HL-60/S4 (cell line): ENCODE data around the gene CACNA2D1.

Experiments
- in situ Hi-C: fragments of 300-500 bp; cut with MboI; formaldehyde crosslinking; loops from 2 replicates; pipeline ENCODE4 v1.14.3; 2022; ENCODE audit warnings: low sequenced_read_pairs

The CACNA2D1 gene

DNA sequence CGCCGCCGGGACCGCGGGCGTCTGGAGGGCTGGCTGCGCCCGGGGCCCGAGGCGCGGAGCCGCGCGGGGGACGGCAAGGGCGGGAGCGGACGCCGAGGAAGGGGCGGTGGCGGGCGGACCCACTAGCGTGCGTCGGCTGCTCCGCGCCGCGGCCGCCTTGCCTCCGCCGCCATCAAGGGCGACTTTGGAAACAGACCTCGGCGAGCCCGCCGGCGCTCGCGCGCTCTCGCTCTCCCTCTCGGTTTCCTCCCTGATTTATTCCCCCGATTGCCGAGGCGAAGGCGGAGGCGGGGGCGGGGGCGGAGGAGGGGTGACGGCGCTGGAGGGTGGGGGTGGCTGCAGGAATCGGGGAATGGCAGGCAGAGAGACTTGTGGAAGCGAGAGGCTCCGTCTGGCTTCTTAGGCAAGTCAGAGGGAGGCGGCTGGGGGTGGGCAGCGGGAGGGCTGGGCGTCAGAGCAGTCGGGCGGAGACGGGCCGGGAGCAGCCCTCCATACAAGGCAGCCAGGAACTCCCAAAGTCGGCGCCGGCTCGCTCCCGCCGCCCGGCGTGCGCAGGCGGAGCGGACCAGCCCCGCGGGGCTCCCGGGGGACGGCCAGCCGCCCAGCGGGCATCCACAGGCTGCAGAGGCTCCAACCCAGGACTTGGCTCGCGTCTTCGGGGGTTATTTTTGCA, at the start of gene CACNA2D1:
Gene CACNA2D1, minus strand, starts transcription at position 231 of the 673 bp plus-strand sequence.
- in situ Hi-C loops, result no loop called here

DNA sequence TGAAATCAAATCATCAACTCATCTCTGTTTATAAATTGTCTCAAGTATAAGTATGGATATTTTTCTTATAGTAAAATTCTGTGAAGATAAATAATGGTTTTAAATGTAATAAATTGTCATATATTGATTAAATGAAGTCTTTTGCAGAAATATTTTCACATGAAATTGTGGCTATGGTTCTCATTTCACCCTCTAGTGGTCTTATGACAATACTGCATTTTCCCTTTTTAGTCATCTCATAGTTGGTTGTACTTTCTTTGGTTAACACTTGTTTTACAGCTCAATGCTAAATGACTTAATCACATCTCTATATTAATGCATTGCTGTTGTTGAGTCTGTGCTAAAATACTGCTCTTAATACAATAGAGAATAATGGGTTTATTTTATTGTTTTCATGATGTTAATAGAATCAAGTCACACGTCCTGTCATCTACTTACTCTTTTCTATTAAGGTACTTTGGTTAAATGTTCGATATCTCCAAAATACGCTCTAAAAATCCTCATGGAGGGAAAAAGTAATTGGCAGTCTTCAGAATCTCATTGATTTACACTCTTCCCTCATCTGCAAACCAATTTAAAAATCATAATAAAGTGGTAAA, 38.0 kb upstream of the CACNA2D1 start:
- in situ Hi-C loops, result no loop called here

DNA sequence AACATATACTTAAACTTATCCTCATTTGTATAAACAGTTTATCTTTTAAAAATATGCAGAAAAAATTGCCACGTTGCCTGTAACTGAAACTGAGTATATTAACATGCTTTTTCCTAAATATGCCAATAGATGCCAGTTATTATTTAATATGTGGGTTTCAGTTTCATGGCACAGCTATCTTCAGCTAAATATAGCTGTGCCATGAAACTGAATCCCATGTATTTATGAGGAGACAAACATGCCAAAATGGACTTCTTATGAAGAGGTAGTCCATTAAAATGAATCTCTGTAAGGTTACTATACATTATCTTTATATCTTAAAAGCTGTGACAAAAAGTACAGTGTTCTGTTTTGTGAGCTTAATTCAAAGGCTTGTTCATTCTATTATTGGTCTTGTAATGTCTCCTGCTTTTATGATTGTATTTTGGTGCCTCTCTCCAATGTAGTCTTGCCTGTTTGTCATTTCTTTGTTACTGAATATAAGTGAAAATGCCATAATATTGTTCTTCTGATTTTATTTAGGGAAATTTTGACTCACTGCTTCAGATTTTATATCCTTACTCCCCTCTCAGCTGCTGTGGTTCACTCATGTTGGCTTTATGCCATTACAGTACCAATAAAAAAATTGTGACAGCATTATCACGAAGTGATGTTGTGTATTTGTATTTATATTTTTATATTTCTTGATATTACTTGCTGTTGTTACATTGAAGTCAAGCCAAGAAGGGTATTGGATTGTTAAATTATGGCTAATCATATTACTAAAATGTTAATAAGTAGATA, 34.3 kb upstream of the CACNA2D1 start:
- in situ Hi-C loops, result no loop called here

DNA sequence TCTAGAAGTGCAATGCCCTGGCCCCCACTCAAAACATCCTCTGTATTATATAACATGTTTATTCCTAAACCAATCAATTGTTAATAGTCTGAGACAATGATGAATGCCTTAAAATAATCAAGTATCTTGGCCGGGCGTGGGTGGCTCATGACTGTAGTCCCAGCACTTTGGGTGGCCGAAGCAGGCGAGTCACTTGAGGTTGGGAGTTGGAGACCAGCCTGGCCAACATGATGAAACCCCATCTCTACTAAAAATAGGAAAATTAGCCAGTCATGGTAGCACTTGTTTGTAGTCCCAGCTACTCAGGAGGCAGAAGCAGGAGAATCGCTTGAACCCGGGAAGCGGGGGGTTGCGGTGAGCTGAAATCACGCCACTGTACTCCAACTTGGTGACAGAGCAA, 29.4 kb upstream of the CACNA2D1 start:
- in situ Hi-C loops, result no loop called here

DNA sequence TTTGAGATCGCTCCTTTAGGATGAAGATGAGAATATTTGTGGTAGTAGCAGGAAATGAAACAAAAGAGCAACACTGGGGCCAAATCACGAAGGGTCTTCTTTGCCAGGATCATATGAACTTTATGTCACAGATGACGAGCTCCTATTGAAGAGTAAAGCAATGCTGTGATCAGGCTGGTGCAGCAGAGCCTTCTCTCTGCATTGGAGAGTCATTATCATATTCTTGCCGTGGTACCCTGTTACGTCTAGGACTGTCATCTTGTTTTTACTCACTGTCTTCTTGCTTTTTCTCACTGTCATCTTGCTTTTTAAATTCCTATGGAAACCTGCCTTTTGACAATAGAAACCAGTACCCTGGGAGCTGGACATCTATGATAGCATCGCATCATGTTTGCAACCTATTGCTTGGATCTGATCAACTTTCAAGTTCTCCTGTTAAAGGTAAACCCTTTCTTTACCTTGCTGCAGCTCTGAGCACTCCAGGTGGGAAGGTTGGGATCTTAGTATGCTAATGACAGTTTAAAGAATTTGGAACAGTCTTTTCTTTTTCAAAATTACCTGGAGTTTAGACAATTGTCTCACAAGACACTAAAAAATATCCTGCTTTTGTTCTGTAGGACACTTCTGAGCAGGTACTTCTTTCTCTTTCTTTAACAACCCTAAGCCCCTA, 27.9 kb upstream of the CACNA2D1 start:
- in situ Hi-C loops, result no loop called here

DNA sequence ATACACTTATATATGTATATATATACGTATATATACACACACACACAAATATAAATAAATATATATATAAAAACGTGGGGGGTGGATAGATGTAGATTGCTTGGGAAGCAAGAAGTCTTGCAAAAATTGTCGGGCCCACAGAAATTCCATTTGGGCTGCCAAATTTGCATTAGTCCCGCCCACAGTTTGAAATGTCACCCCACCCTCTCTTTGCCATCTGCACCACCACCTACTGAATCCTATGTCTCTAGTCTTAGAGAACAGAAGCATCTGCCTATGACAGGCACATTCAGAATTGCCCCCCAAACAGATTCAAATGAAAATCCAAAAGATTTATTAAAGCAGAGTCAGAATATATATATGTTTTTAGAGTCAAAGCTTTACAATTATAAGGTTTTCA, 25.6 kb upstream of the CACNA2D1 start:
- in situ Hi-C loops, result no loop called here

DNA sequence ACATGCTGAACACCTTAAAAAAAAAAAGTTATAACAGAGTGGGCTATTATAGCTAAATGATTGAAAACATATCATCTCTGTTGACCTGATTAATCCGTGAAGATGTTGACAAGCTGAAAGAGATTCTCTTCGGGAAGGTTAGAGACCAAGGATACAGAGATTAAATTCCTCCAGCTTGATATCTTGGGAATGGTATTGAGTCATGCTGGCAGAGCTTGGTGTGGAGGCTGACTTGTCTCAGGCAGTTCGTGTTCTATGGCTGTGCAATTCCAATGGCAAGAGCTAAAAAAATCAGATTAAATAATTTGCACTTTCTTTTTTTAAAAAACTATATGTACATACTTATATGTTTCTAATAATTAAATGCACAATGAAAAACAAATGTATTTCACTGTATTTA, 24.9 kb upstream of the CACNA2D1 start:
- in situ Hi-C loops, result no loop called here

DNA sequence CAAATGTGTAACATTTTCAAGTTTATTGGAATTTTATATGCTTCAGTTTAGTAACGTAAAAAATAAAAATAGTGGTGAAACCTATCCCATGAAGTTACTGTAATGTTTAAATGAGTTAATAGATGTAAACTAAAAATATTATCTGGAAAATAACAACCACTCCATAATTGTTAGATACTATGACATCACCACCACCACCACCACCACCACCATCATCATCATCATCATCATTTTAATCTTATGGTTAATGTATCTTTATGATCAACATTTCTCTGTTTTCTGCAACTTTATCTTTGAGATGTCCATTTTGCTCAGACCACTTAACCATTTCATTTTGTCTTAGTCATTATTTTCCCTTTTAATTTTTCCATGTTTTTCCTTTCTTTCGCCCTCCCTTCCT, 23.4 kb upstream of the CACNA2D1 start:
- in situ Hi-C loops, result no loop called here

DNA sequence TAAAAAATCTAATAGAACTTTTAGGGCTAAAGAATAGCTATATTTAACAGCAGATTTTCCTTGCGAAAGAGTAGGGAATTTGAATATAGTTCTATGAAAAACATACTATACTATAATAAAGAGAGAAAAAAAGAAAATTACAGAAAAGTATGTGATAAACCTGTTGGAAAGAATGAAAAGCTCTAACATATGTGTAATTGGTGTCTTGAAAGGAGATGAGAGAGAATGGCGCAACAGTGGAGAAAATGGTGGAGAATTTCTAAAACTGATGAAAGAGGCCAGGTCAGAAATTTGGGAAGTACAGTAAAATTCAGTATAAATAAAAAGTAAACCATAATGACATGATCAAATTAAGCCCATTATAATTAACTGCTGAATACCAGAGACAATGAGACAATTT, 20.8 kb upstream of the CACNA2D1 start:
- in situ Hi-C loops, result no loop called here

DNA sequence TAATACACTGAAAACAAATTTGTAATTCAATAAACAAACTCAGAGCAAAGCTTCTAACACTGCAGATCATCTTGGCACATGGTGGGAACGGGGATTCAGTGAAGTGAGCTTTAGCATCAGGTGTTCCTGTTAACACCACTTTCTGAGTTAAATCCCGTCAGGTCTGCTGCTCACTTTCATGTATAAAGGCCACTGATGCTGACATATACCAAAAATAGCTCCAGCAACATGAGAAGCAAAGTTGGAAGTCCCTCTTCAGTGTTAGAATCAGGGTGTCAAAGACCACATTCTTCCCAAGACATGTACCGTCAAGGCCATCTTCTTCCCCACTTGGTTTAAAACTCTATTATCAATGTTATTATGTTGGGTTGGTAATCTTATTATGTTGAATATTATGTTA, 11.7 kb upstream of the CACNA2D1 start:
- in situ Hi-C loops, result no loop called here

DNA sequence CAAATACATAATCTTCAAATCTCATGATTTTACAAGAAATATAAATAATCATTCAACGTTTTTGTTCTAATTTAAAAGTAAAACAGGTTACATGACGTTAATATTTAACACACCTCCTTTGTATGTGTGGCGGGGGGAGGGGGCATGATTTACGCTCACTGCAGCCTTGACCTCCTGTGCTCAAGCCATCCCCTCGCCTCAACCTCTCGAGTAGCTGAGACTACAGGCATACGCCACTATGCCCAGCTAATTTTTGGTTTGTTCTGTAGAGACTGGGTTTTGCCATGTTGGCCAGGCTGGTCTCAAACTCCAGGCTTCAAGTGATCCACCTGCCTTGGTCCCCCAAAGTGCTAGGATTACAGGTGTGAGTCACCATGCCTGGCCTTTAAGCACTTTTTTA, 7.2 kb upstream of the CACNA2D1 start:
- in situ Hi-C loops, result no loop called here

DNA sequence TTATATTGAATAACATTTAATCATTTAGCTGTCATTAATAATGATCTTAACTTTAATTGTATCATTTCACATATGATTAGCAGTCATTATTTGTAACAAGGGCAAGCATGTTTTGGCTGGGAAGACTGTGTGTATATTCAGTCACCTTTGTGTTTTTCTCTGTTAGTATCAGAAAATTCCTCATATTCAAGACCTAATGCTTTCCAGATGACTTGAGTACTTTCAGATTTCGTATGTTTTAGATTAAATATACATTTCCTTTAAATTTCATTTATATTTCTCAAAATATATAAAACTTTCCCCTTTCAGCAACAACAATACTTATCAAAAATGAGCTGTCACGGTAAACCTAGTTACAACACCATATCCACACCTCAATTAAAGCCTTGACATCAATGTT, 6.3 kb upstream of the CACNA2D1 start:
- in situ Hi-C loops, result no loop called here

DNA sequence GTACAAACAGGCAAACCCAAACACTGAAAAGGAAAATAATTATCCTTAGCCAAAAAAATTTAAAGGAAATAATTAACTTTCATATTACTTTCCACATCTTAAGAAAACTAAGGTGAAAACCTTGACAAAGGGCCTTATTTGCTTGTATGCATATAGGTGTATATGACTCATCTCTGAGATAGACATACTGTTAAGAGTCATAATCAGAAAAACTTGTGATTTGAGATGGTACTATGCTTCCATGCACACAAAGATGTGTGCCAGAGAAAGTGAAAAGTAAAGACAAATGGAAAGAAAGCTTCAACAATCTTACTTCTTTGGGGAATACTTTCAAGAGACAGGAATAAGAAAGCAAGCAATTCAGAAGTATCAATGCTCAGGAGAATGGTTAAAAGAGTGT, 3.3 kb upstream of the CACNA2D1 start:
- in situ Hi-C loops, result no loop called here

DNA sequence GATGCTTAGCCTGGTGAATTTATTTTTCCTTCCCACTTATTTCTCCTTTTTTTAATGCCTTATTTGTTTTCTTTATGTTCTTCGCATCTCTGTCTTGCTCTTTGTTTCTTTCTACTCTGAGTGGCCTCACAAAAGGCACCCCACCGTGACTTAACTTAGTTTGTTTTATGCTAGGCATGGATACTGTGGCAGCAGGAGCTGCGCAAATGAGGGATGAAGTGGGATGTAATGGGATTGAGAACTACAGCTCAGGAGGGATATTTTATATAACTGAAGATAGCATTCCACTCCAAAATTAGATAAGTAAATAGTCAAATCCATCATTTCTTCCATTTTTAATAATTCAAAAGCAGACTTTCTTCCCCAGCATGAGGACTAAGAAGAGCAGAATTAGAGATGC, 1.7 kb upstream of the CACNA2D1 start:
- in situ Hi-C loops, result no loop called here

DNA sequence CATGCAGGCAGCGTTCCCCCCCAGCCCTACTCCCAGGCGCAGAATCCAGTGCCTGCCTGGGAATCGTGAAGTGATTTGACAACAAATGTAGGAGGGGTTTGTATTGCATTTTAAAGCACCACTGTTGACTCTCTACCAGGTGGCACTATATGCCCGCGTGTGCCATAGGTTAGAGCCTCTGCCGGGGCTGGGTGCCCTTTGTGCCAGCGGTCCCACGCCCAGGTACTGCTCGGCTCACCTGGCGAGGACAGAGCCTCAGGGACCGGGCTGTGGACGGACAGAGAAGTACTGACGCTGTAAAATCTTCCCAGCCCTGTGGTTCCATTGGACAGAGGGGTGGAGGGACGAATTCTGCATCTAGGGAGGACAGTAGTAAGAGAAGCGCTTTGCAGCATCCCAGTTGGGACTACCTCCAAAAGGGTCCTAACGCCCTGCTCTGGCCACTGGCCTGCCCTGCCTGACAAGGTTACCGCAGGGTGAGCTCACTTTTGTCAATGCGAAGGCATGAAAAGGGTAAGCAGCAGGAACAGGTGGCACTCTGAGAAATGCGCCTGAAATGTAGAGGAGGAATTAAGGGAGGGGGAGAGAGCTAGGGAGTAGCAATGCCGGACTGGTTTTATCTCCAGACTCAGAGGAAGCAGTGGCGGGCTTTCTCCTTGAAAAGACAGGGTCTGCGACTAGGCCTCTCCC, 788 bp upstream of the CACNA2D1 start:
- in situ Hi-C loops, result no loop called here

DNA sequence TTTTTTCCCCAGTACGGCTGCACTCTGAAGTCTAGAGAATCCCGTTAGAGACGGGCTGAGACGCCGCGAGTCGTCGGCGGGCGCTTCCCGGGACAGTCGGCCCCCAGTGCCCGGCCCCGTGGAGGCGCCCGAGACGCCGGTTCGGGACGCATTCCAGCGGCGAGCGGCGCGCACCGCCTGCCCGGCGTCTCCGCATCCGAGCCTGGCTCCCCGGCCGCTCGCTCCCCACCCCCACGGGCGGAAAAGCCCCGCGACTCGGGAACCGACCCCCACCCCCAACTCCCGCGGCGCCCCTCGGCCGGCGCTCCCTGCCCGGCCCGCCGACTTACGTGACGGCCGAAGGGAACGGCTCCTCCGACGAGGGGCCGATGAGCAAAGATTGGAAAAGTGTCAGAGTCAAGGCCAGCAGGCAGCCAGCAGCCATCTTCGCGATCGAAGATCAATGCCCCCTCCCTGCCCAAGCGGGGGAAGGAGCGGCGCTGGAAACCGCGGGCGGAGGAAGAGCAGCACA, 486 bp downstream of the CACNA2D1 start:
- in situ Hi-C loops, result no loop called here

DNA sequence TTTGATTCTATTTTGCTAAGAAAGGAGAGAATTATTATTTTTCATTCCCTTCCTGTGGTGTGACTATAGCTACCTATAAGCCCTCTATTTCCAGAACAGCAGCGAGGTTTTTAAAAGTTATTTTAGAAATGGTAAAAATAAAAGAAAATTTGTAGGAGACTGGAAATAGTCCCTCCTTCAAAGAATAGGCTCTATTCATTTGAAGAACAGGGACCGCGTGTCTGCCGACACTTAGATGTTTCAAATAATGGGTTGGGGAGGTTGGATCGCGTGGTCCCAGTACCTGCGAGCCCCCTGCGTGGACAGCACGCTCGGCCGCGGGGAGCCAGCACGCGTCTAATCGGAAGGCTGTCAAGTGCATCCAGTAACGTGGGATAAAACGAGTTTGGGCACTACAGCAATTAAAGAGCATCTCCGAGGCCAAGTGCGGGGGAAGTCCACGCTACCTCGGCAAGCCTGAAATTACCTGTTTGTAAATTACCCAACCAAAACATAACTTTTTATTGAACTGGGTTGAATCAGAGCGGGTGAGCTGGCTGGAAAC, 1.0 kb downstream of the CACNA2D1 start:
- in situ Hi-C loops, result no loop called here

DNA sequence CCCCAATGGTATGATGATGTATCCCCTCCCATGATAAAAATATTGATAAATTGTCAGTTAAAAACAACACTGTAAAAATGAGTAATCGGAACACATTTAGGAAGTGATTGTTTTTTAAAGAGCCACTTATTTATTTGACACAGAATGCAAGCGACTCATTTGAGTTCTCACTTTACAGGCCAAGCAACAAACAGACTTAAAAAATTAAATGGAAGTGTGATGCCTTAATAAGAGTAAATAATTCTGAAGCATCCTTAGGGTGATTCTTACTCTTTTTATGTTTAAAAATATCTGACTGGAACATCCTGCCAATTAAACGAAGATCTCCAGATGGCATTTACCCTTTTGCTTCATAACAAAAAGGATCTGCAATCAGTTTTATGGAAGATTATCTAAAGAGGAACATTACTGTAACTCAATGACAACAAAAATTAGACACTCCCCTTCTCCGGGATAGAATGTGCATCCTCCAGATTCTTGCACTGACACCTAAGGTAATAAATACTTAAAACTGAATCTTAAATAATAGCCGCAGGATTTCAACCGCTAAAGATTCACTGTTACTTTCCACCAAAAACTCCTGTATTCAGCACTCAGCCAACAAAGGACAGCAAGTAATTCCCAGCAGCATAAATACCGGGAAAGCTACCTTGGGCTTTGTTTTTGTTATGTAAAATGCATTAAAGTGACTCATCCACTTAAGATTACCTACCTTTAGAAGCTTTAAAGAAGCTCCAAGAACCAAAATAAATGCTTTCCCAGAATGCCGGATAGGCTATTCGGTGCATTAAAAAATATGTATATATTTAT, 1.7 kb downstream of the CACNA2D1 start:
- in situ Hi-C loops, result no loop called here

DNA sequence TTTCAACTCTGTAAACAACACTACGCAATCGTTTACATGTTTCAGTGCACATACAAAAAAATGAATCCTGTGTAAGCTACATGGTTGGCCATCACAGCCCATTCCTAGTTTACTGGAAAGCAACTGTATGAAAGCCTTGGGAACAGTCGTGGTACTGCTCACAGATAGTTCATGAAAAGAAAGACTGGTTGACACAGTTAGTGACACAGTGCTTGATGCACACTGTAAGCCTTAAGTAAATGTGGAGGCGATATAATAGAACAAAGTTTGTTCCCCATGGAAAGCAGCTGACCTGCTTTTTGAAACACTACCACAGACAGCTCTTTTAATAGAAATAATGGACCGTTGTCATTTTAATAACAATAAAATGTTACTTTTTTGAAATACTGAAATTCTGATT, 5.1 kb downstream of the CACNA2D1 start:
- in situ Hi-C loops, result no loop called here

DNA sequence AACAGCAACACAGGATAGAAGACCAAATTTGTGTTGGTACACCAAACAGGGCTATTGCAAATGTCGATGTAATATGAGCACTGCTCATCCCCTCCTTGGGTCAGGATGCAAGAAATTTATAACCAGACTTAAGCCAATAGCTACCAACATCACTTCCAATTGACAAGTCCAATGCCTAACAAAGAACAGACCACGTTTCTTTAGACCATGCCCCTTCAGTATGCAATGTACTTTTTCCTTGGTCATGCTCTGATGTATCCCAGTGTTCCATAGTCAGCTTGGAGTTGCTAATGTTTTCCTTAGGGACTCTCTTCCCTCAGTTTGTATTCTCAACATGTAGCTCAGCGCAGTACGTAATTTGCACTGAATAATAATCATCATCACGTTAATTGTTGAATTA, 7.8 kb downstream of the CACNA2D1 start:
- in situ Hi-C loops, result no loop called here
